ENCODE results near the gene CACNA1E. TPM values are rescaled to one million over a fixed set of nuclear protein-coding genes. Genes with fewer than 3 reads are reported as not detected.

CACNA1E gene
- total RNA-seq, 1 donor from 2014 or later: 0.06 TPM

DNA sequence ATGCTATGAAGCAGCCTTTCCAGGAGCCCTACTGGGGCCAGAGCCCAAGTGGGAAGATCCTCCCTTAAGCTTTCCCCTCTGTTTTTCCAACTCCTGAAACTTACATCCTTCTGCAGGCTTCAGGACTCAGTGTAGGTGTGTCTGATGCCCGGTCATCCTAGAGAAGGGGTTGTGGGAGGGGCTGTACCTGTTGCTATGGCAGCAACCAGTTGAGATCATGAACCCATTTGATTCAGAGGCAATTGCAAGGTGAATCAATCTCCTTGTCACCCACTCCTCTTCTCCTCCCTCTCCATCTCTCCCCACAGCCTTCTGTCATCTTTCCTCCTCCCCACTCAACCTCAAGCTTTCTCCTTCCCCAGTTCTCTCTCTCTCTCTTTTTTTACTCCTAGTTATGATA lies 151.8 kb downstream of the CACNA1E start:
- ATAC-seq (no peak), DNase-seq (no peak)
- intact Hi-C loops (cut with DNase I): no loop called here
- Histone ChIP-seq H3K36me3 (no peaks in the 10 kb centered on the region), H3K9me3 (no peaks in the 10 kb centered on the region), H3K27me3 (no peaks in the 10 kb centered on the region), H3K27ac (no peak overlapping the region), H3K4me1 (no peaks in the 10 kb centered on the region), H3K4me3 (no peak overlapping the region)
- TF ChIP-seq CTCF (IDR thresholded peaks at IDR 0.05): no peak

- intact Hi-C loops (cut with DNase I): no loop called here
- H3K27ac ChIP-seq: no peak overlapping the region
Measured at GRCh38 chr1:181637998-181638397, 154.7 kb downstream of the CACNA1E start.

GRCh38 chr1:181640956-181641355 lies 157.6 kb downstream of the CACNA1E start:
- ATAC-seq: peak; percentile 51
- no peaks in the 10 kb centered on the region for H3K36me3 ChIP-seq
- intact Hi-C loops (cut with DNase I): no loop called here
- H3K4me3 ChIP-seq: no peak overlapping the region
- no peak for TF ChIP-seq CTCF (IDR thresholded peaks at IDR 0.05)
- H3K27me3 ChIP-seq: no peaks in the 10 kb centered on the region
- H3K4me1 ChIP-seq: no peaks in the 10 kb centered on the region
- H3K9me3 ChIP-seq: no peaks in the 10 kb centered on the region
- no peak for DNase-seq
- H3K27ac ChIP-seq: no peak overlapping the region

More at GRCh38 chr1:181637998-181638397, 154.7 kb downstream of the CACNA1E start:
- TF ChIP-seq CTCF (IDR thresholded peaks at IDR 0.05): no peak
- Histone ChIP-seq H3K4me1 (no peaks in the 10 kb centered on the region), H3K27me3 (no peaks in the 10 kb centered on the region), H3K36me3 (no peaks in the 10 kb centered on the region), H3K9me3 (no peaks in the 10 kb centered on the region), H3K4me3 (no peak overlapping the region)
- no peak for DNase-seq
- ATAC-seq: no peak

- peaks cover 3% of the 10 kb centered on the region for H3K27me3 ChIP-seq
- no peak for DNase-seq
- no peak overlapping the region for H3K27ac ChIP-seq
- H3K9me3 ChIP-seq: no peaks in the 10 kb centered on the region
- intact Hi-C loops (cut with DNase I): no loop called here
- no peaks in the 10 kb centered on the region for H3K4me1 ChIP-seq
- H3K4me3 ChIP-seq: no peak overlapping the region
- TF ChIP-seq CTCF (IDR thresholded peaks at IDR 0.05): no peak
- no peak for ATAC-seq
- H3K36me3 ChIP-seq: no peaks in the 10 kb centered on the region
Measured at GRCh38 chr1:181643631-181644030, 160.3 kb downstream of the CACNA1E start.

DNA sequence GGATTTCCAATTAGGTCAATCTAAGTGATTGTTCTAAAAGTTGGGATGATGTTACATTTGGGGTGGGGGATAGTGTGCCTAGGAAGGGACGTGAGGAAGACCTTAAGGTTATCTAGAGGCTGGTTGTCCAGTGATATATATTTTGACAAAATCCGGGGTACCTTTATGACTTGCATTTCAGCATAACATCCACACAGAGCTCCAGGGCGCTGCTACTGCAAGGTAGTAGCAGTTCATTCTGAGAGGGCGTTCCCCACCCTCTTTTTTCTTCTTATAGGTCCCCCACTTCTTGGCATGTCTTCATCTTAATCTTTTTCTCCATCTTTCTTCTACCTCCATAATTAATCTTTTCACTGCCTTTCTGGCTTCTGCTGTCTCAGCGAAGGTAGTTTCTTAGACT lies 161.9 kb downstream of the CACNA1E start:
- intact Hi-C loops (cut with DNase I): no loop called here
- Histone ChIP-seq H3K9me3 (no peaks in the 10 kb centered on the region), H3K36me3 (no peaks in the 10 kb centered on the region), H3K27ac (no peak overlapping the region), H3K4me1 (no peaks in the 10 kb centered on the region), H3K27me3 (peaks cover 3% of the 10 kb centered on the region), H3K4me3 (no peak overlapping the region)
- TF ChIP-seq CTCF (IDR thresholded peaks at IDR 0.05): no peak
- no peak for ATAC-seq
- DNase-seq: no peak

- intact Hi-C loops (cut with DNase I): no loop called here
- ATAC-seq: no peak
- no peak overlapping the region for H3K27ac ChIP-seq
- no peak overlapping the region for H3K4me3 ChIP-seq
- TF ChIP-seq CTCF (IDR thresholded peaks at IDR 0.05): no peak
- H3K9me3 ChIP-seq: no peaks in the 10 kb centered on the region
- no peak for DNase-seq
- no peaks in the 10 kb centered on the region for H3K36me3 ChIP-seq
- no peaks in the 10 kb centered on the region for H3K4me1 ChIP-seq
- peaks cover 3% of the 10 kb centered on the region for H3K27me3 ChIP-seq
Measured at GRCh38 chr1:181646710-181647109, 163.4 kb downstream of the CACNA1E start.
